ENCODE measurements around the gene NEK6. TPM values are rescaled to one million over a fixed set of nuclear protein-coding genes. Genes with fewer than 3 reads are reported as not detected.

The NEK6 gene
- total RNA-seq, 1 experiment from 2014 or later = 21.1 TPM

GRCh38 chr9:124290743-124291554, 33.2 kb downstream of the NEK6 start:
- Histone ChIP-seq H3K9me2 (replicated peaks; ENCODE audit: low read length) (no peaks in the 10 kb centered on the region), H3K27ac (ENCODE audit: low read length) (no peak overlapping the region), H3K4me1 (ENCODE audit: insufficient read depth, low read length) (peaks cover 12% of the 10 kb centered on the region), H3K4me3 (ENCODE audit: low read length) (no peak overlapping the region), H3K79me2 (ENCODE audit: low read length) (peaks cover 47% of the 10 kb centered on the region), H3K27me3 (ENCODE audit: low read length) (no peaks in the 10 kb centered on the region), H3K9ac (ENCODE audit: low read length) (no peak overlapping the region), H3K4me2 (ENCODE audit: low read length) (no peak overlapping the region), H2AFZ (ENCODE audit: low read length) (no peak overlapping the region), H3K36me3 (ENCODE audit: low read depth, low read length) (no peaks in the 10 kb centered on the region), H3F3A (ENCODE audit: low read length, unreplicated experiment) (no peaks in the 10 kb centered on the region), H4K20me1 (ENCODE audit: low read length) (no peaks in the 10 kb centered on the region), H3K9me3 (ENCODE audit: low read length) (no peaks in the 10 kb centered on the region)
- intact Hi-C loops (cut with micrococcal nuclease) = no loop called here
- TF ChIP-seq, protein P1, sequence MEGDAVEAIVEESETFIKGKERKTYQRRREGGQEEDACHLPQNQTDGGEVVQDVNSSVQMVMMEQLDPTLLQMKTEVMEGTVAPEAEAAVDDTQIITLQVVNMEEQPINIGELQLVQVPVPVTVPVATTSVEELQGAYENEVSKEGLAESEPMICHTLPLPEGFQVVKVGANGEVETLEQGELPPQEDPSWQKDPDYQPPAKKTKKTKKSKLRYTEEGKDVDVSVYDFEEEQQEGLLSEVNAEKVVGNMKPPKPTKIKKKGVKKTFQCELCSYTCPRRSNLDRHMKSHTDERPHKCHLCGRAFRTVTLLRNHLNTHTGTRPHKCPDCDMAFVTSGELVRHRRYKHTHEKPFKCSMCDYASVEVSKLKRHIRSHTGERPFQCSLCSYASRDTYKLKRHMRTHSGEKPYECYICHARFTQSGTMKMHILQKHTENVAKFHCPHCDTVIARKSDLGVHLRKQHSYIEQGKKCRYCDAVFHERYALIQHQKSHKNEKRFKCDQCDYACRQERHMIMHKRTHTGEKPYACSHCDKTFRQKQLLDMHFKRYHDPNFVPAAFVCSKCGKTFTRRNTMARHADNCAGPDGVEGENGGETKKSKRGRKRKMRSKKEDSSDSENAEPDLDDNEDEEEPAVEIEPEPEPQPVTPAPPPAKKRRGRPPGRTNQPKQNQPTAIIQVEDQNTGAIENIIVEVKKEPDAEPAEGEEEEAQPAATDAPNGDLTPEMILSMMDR (conservative IDR thresholded peaks at IDR 0.05; ENCODE audit: low read depth, low read length) = no peak
- TF ChIP-seq EZH2 (IDR thresholded peaks at IDR 0.05; ENCODE audit: low read length, unreplicated experiment) (no peak), EZH2phosphoT487 (IDR thresholded peaks at IDR 0.05; ENCODE audit: borderline replicate concordance, low read length) (no peak)
- ChIA-PET CTCF (no interaction called here), POLR2A (ENCODE audit: unreplicated experiment) (no interaction called here)
- no TSS peak for BruUV-seq (replicated peaks)
- DNase-seq (no peak), ATAC-seq (no peak)

- H3K4me2 ChIP-seq (ENCODE audit: low read length) = no peak overlapping the region
- CTCF ChIA-PET = no interaction called here
- no peak overlapping the region for H3K9ac ChIP-seq (ENCODE audit: low read length)
- no peak overlapping the region for H3K27ac ChIP-seq (ENCODE audit: low read length)
- intact Hi-C loops (cut with micrococcal nuclease) = no loop called here
- peaks cover 46% of the 10 kb centered on the region for H3K79me2 ChIP-seq (ENCODE audit: low read length)
- H3K4me1 ChIP-seq (ENCODE audit: insufficient read depth, low read length) = peaks cover 22% of the 10 kb centered on the region
- no peaks in the 10 kb centered on the region for H3K36me3 ChIP-seq (ENCODE audit: low read depth, low read length)
- no TSS peak for BruUV-seq (replicated peaks)
- no peak overlapping the region for H2AFZ ChIP-seq (ENCODE audit: low read length)
- H3F3A ChIP-seq (ENCODE audit: low read length, unreplicated experiment) = no peaks in the 10 kb centered on the region
- H3K4me3 ChIP-seq (ENCODE audit: low read length) = no peak overlapping the region
- DNase-seq (no peak), ATAC-seq (no peak)
- no peaks in the 10 kb centered on the region for H3K9me2 ChIP-seq (replicated peaks; ENCODE audit: low read length)
- H3K27me3 ChIP-seq (ENCODE audit: low read length) = no peaks in the 10 kb centered on the region
- H4K20me1 ChIP-seq (ENCODE audit: low read length) = no peaks in the 10 kb centered on the region
- POLR2A ChIA-PET (ENCODE audit: unreplicated experiment) = no interaction called here
- TF ChIP-seq, protein P1 (conservative IDR thresholded peaks at IDR 0.05; ENCODE audit: low read depth, low read length) = no peak
- TF ChIP-seq EZH2 (IDR thresholded peaks at IDR 0.05; ENCODE audit: low read length, unreplicated experiment) (no peak), EZH2phosphoT487 (IDR thresholded peaks at IDR 0.05; ENCODE audit: borderline replicate concordance, low read length) (no peak)
- no peaks in the 10 kb centered on the region for H3K9me3 ChIP-seq (ENCODE audit: low read length)
Measured at GRCh38 chr9:124291801-124292396, 34.1 kb downstream of the NEK6 start.
